SHP77 treated with DMSO at 0.1 percent for 48 hours (cell line): ENCODE data around the gene ATP2B3.

Source experiments
- DNase-seq: peaks from one replicate; lab custom pipeline; 2025; lab: John Stamatoyannopoulos, UW

Gene ATP2B3

GRCh38 chrX:153537526-153538295 is 20.3 kb downstream of the ATP2B3 start:
- no peak for DNase-seq

- no peak for DNase-seq
These were observed 21.0 kb downstream of the ATP2B3 start for GRCh38 chrX:153538424-153538823.

DNA sequence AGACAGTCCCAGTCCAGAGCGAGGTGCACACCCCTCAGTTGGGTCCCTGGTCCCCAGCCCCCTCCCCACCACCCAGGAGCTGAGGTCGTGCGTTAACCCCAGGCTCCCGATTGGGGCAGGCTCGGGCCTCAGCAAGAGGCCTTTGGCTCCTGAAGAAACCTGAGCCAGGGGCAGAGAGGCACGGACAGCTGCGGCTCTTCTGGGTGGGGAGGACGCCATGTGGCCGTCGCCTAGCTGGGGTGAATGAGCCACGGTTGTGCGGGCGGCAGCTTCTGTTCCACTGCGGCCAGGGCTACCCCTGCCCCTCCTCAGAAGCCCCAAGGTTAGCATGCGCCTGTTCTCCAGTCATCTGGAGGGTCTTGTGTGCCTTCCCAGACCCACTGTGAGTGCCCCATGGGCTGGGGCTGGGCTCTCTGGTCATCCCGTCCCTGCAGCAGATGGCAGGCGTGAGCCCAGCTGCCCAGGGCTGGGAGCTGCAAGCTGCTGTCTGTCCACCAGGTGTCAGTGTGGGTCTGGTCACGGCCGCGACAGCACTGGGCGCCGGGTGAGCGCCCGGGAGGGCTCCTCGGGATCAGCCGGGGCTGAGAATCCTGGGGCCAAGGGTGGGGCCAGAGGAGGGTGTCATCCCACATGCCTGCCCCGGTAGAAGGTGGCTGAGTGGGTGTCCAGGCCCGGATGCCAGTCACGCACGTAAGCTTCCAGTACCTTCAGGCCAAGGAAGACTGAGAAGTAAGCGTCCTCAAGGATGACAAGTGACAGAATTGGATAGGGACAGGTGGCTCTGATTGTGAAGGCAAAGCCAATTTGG is 21.9 kb downstream of the ATP2B3 start:
- DNase-seq: peak; percentile 9

GRCh38 chrX:153539979-153540358 is 22.5 kb downstream of the ATP2B3 start:
- no peak for DNase-seq

DNA sequence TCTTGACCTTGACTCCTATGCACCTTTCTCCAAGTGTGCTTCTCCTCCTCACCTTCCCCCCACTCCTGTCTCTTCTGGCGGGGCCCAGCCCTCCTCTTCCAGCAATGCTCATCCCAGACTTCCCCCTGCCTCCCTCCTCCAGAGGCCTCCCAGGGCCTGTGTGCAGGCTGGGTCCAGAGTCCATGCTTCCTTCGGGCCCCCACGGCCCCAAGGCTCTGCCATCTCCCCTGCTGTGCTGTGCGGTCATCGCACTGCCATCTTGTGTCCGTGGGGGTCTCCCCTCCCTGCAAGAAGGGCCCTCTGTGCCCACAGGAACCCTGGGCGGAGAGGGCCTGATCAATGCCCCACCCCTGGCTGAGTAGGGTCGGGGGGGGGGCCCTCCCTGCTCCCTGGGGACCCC is 27.3 kb downstream of the ATP2B3 start:
- DNase-seq: no peak

DNA sequence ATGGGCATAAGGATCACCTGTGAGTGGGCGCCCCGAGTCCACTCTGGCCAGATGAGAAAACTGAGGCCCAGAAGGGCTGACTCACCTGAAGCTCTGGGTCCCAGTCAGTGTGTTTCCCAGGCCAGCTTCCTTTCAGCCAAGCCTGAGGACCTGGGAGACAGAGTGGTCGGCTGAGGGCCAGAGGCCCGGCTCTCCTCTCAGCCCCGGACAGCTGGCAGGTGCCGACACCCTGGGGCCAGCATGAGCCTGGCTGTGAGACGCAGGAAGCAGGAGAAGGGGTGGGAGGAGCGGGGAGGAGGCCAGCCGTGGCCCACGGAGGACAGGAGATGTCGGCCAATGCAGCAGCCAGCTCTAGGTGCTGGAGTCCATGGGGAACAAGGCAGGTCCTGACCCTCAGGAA is 28.9 kb downstream of the ATP2B3 start:
- DNase-seq: no peak

GRCh38 chrX:153547195-153547594 is 29.8 kb downstream of the ATP2B3 start:
- DNase-seq: no peak

- no peak for DNase-seq
These were observed 31.8 kb downstream of the ATP2B3 start for GRCh38 chrX:153549231-153549630.

DNA sequence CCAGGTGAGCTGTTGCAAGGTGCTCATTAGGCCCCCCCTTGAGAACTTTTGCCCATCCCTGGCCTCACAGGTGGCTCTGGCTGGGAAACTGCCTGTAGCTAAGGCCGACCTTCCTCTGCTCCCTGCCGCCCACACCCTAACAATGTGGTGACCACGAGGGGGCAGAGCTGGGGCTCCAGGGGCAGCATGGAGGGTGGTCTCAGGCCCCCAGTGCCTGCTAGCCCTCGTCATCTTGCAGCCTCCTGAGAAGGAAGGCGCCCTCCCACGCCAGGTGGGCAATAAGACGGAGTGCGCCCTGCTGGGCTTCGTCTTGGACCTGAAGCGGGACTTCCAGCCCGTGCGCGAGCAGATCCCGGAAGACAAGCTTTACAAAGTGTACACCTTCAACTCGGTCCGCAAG is 32.4 kb downstream of the ATP2B3 start:
- DNase-seq: no peak

GRCh38 chrX:153551135-153551534 is 33.7 kb downstream of the ATP2B3 start:
- DNase-seq: no peak

- DNase-seq: no peak
These were observed 37.2 kb downstream of the ATP2B3 start for GRCh38 chrX:153554519-153555167.

- DNase-seq: no peak
These were observed 39.3 kb downstream of the ATP2B3 start for GRCh38 chrX:153556767-153557166.

GRCh38 chrX:153557618-153558355 is 40.3 kb downstream of the ATP2B3 start:
- no peak for DNase-seq

- DNase-seq: no peak
These were observed 42.6 kb downstream of the ATP2B3 start for GRCh38 chrX:153560000-153560399.

- DNase-seq: no peak
These were observed 43.0 kb downstream of the ATP2B3 start for GRCh38 chrX:153560466-153560865.

GRCh38 chrX:153561337-153561736 is 43.9 kb downstream of the ATP2B3 start:
- no peak for DNase-seq

DNA sequence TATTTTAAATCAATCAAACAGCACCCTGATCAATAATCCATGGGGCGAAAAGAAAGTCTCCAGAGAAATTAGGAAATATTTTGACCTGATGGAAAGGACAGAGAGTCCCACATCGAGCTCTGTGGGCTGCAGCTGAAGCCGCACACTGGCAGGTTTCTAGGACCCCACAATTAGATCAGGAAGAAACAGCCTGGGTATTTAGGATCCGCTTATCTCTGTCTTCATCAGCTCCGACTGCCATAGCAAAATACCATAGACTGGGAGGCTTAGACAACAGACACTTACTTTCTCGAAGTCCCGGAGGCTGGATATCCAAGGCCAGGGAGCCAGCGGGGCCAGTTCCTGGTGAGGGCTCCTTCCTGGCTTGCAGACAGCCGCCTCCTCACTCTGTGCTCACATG is 45.1 kb downstream of the ATP2B3 start:
- no peak for DNase-seq

- DNase-seq: no peak
These were observed 46.7 kb downstream of the ATP2B3 start for GRCh38 chrX:153564047-153564606.

DNA sequence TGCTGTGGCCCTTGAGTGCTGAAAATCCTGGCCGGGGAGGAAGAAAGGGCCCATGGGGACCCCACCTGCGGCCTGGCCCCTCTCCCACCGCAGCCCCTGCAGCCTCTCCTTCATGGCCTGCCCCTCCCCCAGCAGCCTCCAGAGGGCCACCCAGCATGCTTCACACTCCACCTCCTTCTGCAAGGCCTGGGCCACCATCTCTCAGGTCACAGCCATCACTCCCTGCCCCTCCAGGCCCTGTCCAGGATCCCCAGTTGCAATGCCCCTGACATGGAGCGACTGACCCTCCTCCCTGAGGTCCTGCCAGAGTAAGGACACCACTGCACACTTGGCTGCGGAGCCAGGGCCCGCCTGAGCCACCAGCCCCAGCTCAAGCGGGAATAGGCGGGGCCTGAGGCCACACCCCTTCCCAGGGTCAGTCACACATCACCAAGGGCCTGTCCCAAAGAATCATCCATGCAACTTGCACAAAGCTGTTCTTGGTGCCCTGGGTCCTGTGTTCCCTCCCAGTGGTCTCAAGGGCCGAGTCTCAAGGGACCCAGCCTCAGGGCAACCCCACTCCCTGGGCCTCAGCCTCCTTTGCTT is 48.6 kb downstream of the ATP2B3 start:
- DNase-seq: no peak

DNA sequence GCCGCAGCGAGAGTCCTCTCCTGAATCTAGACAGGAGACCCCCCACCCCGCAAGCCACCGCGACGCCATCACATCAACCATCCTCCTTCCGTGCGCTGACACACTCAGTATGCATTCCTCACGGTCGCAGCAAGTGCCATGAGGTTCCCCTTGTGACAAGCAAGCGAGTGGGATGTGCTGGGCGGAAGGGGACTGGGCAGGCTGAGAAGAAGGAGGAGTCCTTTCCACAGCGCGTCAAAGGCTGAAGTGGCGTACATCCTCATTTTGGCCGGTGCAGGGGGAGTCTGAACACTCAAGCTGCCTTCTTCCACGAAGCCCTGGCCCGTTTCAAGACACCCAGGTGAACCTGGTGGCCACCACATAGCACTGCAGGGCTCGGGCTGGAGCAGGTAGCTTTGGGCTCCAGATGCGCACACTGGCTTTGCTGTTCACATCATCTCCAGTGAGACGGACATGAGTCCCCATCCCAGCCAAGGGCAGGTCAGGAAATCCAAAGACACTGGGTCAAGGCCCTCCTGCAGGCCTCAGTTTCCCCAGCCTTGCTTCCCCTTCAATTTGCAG is 51.1 kb downstream of the ATP2B3 start:
- DNase-seq: no peak

GRCh38 chrX:153569475-153569874 is 52.0 kb downstream of the ATP2B3 start:
- DNase-seq: no peak
